Parathyroid adenoma (tissue), 2 donors: ENCODE results near the gene SLX9.

Experiments
- H2AFZ ChIP-seq: fragments of 300-600 bp; sonication (generic); one replicate; pipeline ENCODE4 v1.7.0; 2017; ENCODE audit warnings: antibody characterized with exemption, mild to moderate bottlenecking
- H3K27ac ChIP-seq: fragments of 300-600 bp; sonication (generic); one replicate; pipeline ENCODE4 v1.7.0; 2017
- H3K27me3 ChIP-seq: fragments of 300-600 bp; sonication (generic); one replicate; pipeline ENCODE4 v1.7.0; 2017; ENCODE audit warnings: low read length; ENCODE audit not compliant: control insufficient read depth, insufficient read depth
- H3K36me3 ChIP-seq: fragments of 300-600 bp; sonication (generic); one replicate; pipeline ENCODE4 v1.7.0; 2017; ENCODE audit warnings: low read length; ENCODE audit not compliant: control insufficient read depth, insufficient read depth
- H3K4me1 ChIP-seq: fragments of 300-600 bp; sonication (generic); one replicate; pipeline ENCODE4 v1.7.0; 2017; ENCODE audit warnings: control low read depth
- H3K4me2 ChIP-seq: fragments of 300-600 bp; sonication (generic); one replicate; pipeline ENCODE4 v1.7.0; 2017; ENCODE audit warnings: low read length
- H3K4me3 ChIP-seq: fragments of 300-600 bp; sonication (generic); one replicate; pipeline ENCODE4 v1.7.0; 2017; ENCODE audit warnings: low read depth, low read length
- H3K79me2 ChIP-seq: fragments of 300-600 bp; sonication (generic); one replicate; pipeline ENCODE4 v1.7.0; 2017; ENCODE audit warnings: control low read depth
- H3K9ac ChIP-seq: fragments of 300-600 bp; sonication (generic); one replicate; pipeline ENCODE4 v1.7.0; 2017; ENCODE audit warnings: mild to moderate bottlenecking
- H3K9me3 ChIP-seq: fragments of 300-600 bp; sonication (generic); one replicate; pipeline ENCODE4 v1.7.0; 2017; ENCODE audit warnings: low read length; ENCODE audit not compliant: control insufficient read depth
- CTCF ChIP-seq: fragments of 300-600 bp; sonication (generic); IDR thresholded peaks from one replicate; pipeline ENCODE4 v1.7.0; 2017; ENCODE audit warnings: antibody characterized with exemption, mild to moderate bottlenecking
- donor health status: primary hyperparathyroidism.

SLX9 gene

DNA sequence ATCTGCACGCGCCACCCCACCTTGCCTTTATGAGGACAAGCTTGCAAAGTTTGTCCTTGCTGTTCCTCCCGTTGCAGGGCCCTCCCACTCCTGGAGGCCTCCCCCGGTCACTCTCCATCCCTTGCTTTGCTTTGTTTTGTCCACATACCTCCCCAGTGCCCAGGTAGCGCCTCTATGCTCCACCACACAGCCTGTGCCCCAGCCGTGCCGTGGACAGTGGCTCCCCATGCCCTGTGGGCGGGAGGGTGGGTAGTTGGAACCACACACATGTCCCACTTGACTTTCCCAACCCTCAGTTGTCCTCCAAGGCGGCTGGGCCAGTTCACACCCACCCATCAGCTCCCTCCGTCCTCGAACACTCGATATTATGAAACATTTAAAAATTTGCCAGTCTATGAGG lies 24.6 kb downstream of the SLX9 start:
- Histone ChIP-seq H2AFZ (no peak overlapping the region), H3K4me3 (no peak overlapping the region), H3K36me3 (no peaks in the 10 kb centered on the region), H3K79me2 (peaks cover 2% of the 10 kb centered on the region), H3K27me3 (no peaks in the 10 kb centered on the region), H3K4me2 (no peak overlapping the region), H3K9ac (no peak overlapping the region), H3K9me3 (no peaks in the 10 kb centered on the region), H3K4me1 (no peaks in the 10 kb centered on the region), H3K27ac (no peak overlapping the region)
- TF ChIP-seq CTCF: no peak

GRCh38 chr21:44965251-44966022 lies 25.6 kb downstream of the SLX9 start:
- Histone ChIP-seq H3K79me2 (peaks cover 2% of the 10 kb centered on the region), H3K9me3 (no peaks in the 10 kb centered on the region), H3K27me3 (no peaks in the 10 kb centered on the region), H2AFZ (no peak overlapping the region), H3K4me1 (no peaks in the 10 kb centered on the region), H3K36me3 (no peaks in the 10 kb centered on the region), H3K4me3 (no peak overlapping the region), H3K9ac (no peak overlapping the region), H3K4me2 (no peak overlapping the region), H3K27ac (no peak overlapping the region)
- TF ChIP-seq CTCF: no peak

- no peak overlapping the region for H3K27ac ChIP-seq
- TF ChIP-seq CTCF: no peak
- no peak overlapping the region for H2AFZ ChIP-seq
- no peaks in the 10 kb centered on the region for H3K9me3 ChIP-seq
- no peaks in the 10 kb centered on the region for H3K36me3 ChIP-seq
- H3K4me2 ChIP-seq: no peak overlapping the region
- no peak overlapping the region for H3K9ac ChIP-seq
- H3K4me1 ChIP-seq: no peaks in the 10 kb centered on the region
- no peak overlapping the region for H3K4me3 ChIP-seq
- peaks cover 2% of the 10 kb centered on the region for H3K79me2 ChIP-seq
- no peaks in the 10 kb centered on the region for H3K27me3 ChIP-seq
These were observed 26.6 kb downstream of the SLX9 start for GRCh38 chr21:44966135-44967081.

GRCh38 chr21:44967082-44968047 lies 27.5 kb downstream of the SLX9 start:
- Histone ChIP-seq H2AFZ (no peak overlapping the region), H3K27me3 (no peaks in the 10 kb centered on the region), H3K27ac (no peak overlapping the region), H3K4me3 (no peak overlapping the region), H3K4me2 (no peak overlapping the region), H3K79me2 (peaks cover 2% of the 10 kb centered on the region), H3K9me3 (no peaks in the 10 kb centered on the region), H3K36me3 (no peaks in the 10 kb centered on the region), H3K4me1 (no peaks in the 10 kb centered on the region), H3K9ac (no peak overlapping the region)
- TF ChIP-seq CTCF: no peak
